Astrocyte of the spinal cord (primary cell): ENCODE data around the gene PSME4.

Experiments
- DNase-seq: peaks from one replicate; pipeline ENCODE4 v3.0.0; 2011; ENCODE audit warnings: low read depth, low spot score
- H3K4me3 ChIP-seq: 2 replicates; pipeline ENCODE4 v1.5.1; 2011; ENCODE audit warnings: low read depth, mild to moderate bottlenecking, low read length, moderate library complexity
- CTCF ChIP-seq: IDR thresholded peaks from 2 replicates; pipeline ENCODE4 v1.5.1; 2012; ENCODE audit warnings: low read depth, mild to moderate bottlenecking, low read length, inconsistent platforms
- in situ Hi-C: cut with HindIII; loops from 2 replicates; pipeline ENCODE4 v1.10.0; 2017; ENCODE audit warnings: low sequenced_read_pairs

PSME4 gene

GRCh38 chr2:53819634-53820033 lies 151.2 kb downstream of the PSME4 start:
- H3K4me3 ChIP-seq = no peak overlapping the region
- in situ Hi-C loops = no loop called here
- TF ChIP-seq CTCF = no peak

GRCh38 chr2:53818854-53819435 lies 151.8 kb downstream of the PSME4 start:
- no peak for DNase-seq
- TF ChIP-seq CTCF = no peak
- in situ Hi-C loops = no loop called here
- H3K4me3 ChIP-seq = no peak overlapping the region

More at GRCh38 chr2:53819634-53820033, 151.2 kb downstream of the PSME4 start:
- no peak for DNase-seq
